OCI-LY1 (cell line): ENCODE results near the gene CNST.

Experiments used
- H2AFZ ChIP-seq: fragments of 200-600 bp; sonication (generic), shearing (Covaris generic); 2 replicates; pipeline ENCODE4 v1.6.0; 2014; ENCODE audit warnings: antibody characterized with exemption, mild to moderate bottlenecking, low read length
- H3F3A ChIP-seq: fragments of 200-600 bp; sonication (generic), shearing (Covaris generic); 2 replicates; pipeline ENCODE4 v1.6.0; 2014; ENCODE audit warnings: mild to moderate bottlenecking, antibody characterized with exemption, low read length, moderate library complexity; ENCODE audit not compliant: insufficient read depth
- H3K27ac ChIP-seq: fragments of 200-600 bp; sonication (generic); 2 replicates; pipeline ENCODE4 v1.5.1; 2014; ENCODE audit warnings: low read length, mixed run types, mild to moderate bottlenecking, low read depth; ENCODE audit not compliant: poor library complexity, severe bottlenecking
- H3K27me3 ChIP-seq: fragments of 200-600 bp; sonication (generic); 2 replicates; pipeline ENCODE4 v1.6.0; 2014; ENCODE audit warnings: antibody characterized with exemption, mild to moderate bottlenecking, low read length, moderate library complexity; ENCODE audit not compliant: insufficient read depth
- H3K36me3 ChIP-seq: fragments of 200-600 bp; sonication (generic); 2 replicates; pipeline ENCODE4 v1.6.1; 2014; ENCODE audit warnings: mild to moderate bottlenecking, antibody characterized with exemption, low read length, moderate library complexity, mixed read lengths; ENCODE audit not compliant: insufficient read depth
- H3K4me1 ChIP-seq: fragments of 200-600 bp; sonication (generic); 2 replicates; pipeline ENCODE4 v1.5.1; 2014; ENCODE audit warnings: mild to moderate bottlenecking, low read length, moderate library complexity; ENCODE audit not compliant: insufficient read depth, severe bottlenecking
- H3K4me2 ChIP-seq: fragments of 200-600 bp; sonication (generic), shearing (Covaris generic); 2 replicates; pipeline ENCODE4 v1.6.1; 2014; ENCODE audit warnings: low read length
- H3K4me3 ChIP-seq: fragments of 200-600 bp; sonication (generic); 2 replicates; pipeline ENCODE4 v1.5.1; 2014; ENCODE audit warnings: low read length, low read depth, mild to moderate bottlenecking, mixed read lengths; ENCODE audit not compliant: poor library complexity, severe bottlenecking
- H3K79me2 ChIP-seq: fragments of 200-600 bp; shearing (Covaris generic); 2 replicates; pipeline ENCODE4 v1.6.1; 2016; ENCODE audit warnings: mixed run types, low read length, mixed read lengths; ENCODE audit not compliant: insufficient read depth
- H3K9ac ChIP-seq: fragments of 200-600 bp; sonication (generic), shearing (Covaris generic); 2 replicates; pipeline ENCODE4 v1.6.1; 2014; ENCODE audit warnings: mild to moderate bottlenecking, low read length, mixed read lengths
- H3K9me2 ChIP-seq: fragments of 200-600 bp; sonication (generic), shearing (Covaris generic); 2 replicates; pipeline ENCODE4 v1.6.1; 2014; ENCODE audit warnings: low read depth, mild to moderate bottlenecking, low read length, mixed read lengths
- H3K9me3 ChIP-seq: fragments of 200-600 bp; shearing (Covaris generic); 2 replicates; pipeline ENCODE4 v1.6.1; 2014; ENCODE audit warnings: low read length, mixed read lengths
- H4K20me1 ChIP-seq: fragments of 200-600 bp; sonication (generic), shearing (Covaris generic); 2 replicates; pipeline ENCODE4 v1.6.0; 2016; ENCODE audit warnings: mild to moderate bottlenecking, low read length; ENCODE audit not compliant: insufficient read depth
- CTCF ChIP-seq: fragments of 200-600 bp; sonication (generic), shearing (Covaris generic); IDR thresholded peaks from 2 replicates; pipeline ENCODE4 v1.5.1; 2017; ENCODE audit warnings: mild to moderate bottlenecking, antibody characterized with exemption, low read length, moderate library complexity, mixed read lengths
- EZH2 ChIP-seq: fragments of 200-600 bp; sonication (generic), shearing (Covaris generic); IDR thresholded peaks from 2 replicates; pipeline ENCODE4 v1.8.0; 2017; ENCODE audit warnings: borderline replicate concordance, mixed run types, mild to moderate bottlenecking, antibody characterized with exemption, low read length, moderate library complexity, mixed read lengths

Gene CNST

GRCh38 chr1:246544001-246544400 is 22.3 kb upstream of the CNST start:
- Histone ChIP-seq H3K9me3 (no peaks in the 10 kb centered on the region), H4K20me1 (no peaks in the 10 kb centered on the region; the same call in 1 of the 2 replicates), H3K27me3 (no peaks in the 10 kb centered on the region), H3K27ac (no peak overlapping the region), H3K4me2 (no peak overlapping the region), H3K4me3 (no peak overlapping the region), H3F3A (no peaks in the 10 kb centered on the region), H2AFZ (no peak overlapping the region), H3K9ac (no peak overlapping the region), H3K79me2 (no peaks in the 10 kb centered on the region), H3K9me2 (no peaks in the 10 kb centered on the region), H3K36me3 (peaks cover 73% of the 10 kb centered on the region), H3K4me1 (no peaks in the 10 kb centered on the region)
- TF ChIP-seq EZH2 (no peak), CTCF (no peak)

- Histone ChIP-seq H3K4me1 (no peaks in the 10 kb centered on the region), H3K9me2 (no peaks in the 10 kb centered on the region), H3K4me2 (no peak overlapping the region), H3K9ac (no peak overlapping the region), H3K27ac (no peak overlapping the region), H2AFZ (no peak overlapping the region), H3K4me3 (no peak overlapping the region), H3K36me3 (peaks cover 82% of the 10 kb centered on the region), H3K27me3 (no peaks in the 10 kb centered on the region), H3F3A (no peaks in the 10 kb centered on the region), H3K9me3 (no peaks in the 10 kb centered on the region), H3K79me2 (no peaks in the 10 kb centered on the region), H4K20me1 (no peaks in the 10 kb centered on the region; the same call in 1 of the 2 replicates)
- TF ChIP-seq CTCF (no peak), EZH2 (no peak)
These were observed 16.6 kb upstream of the CNST start for GRCh38 chr1:246549665-246550064.

GRCh38 chr1:246550402-246550801 is 15.9 kb upstream of the CNST start:
- Histone ChIP-seq H4K20me1 (no peaks in the 10 kb centered on the region; the same call in 1 of the 2 replicates), H3K9me3 (no peaks in the 10 kb centered on the region), H3K27ac (no peak overlapping the region), H3K27me3 (no peaks in the 10 kb centered on the region), H3F3A (no peaks in the 10 kb centered on the region), H3K9me2 (no peaks in the 10 kb centered on the region), H3K9ac (no peak overlapping the region), H3K4me1 (no peaks in the 10 kb centered on the region), H3K4me3 (no peak overlapping the region), H3K36me3 (peaks cover 84% of the 10 kb centered on the region), H3K79me2 (no peaks in the 10 kb centered on the region), H3K4me2 (no peak overlapping the region), H2AFZ (no peak overlapping the region)
- no peak for TF ChIP-seq CTCF
- TF ChIP-seq EZH2: no peak
